Activated CD4-positive, alpha-beta T cell treated with anti-CD3 and anti-CD28 coated beads for 4 hours (primary cell): ENCODE results near the gene MROH2B.

Experiments
- DNase-seq, 2 donors: peaks; one replicate each; pipeline ENCODE4 v3.0.0-alpha.2; 2020

The MROH2B gene

DNA sequence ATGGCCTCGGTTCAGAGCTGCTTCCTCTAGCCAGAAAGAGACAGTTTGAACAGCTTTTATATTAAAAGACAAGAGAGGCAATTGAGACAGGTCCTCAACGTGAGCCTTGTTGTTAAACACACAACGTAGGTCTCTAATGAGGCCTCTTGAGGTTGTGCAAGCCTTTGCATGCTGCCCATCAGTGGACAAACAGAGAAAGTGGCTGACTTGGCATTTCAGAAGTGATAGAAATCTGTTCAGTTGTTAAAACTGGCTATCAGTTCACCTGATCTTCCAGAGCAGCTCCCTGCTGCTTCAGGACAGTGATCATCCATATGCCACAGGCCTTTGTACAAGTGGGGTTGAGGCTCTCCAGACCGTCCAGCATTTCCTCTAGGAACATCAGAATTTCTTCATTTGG is 58.8 kb downstream of the MROH2B start:
- no peak for DNase-seq

GRCh38 chr5:41010572-41010971 is 60.6 kb downstream of the MROH2B start:
- no peak for DNase-seq

DNA sequence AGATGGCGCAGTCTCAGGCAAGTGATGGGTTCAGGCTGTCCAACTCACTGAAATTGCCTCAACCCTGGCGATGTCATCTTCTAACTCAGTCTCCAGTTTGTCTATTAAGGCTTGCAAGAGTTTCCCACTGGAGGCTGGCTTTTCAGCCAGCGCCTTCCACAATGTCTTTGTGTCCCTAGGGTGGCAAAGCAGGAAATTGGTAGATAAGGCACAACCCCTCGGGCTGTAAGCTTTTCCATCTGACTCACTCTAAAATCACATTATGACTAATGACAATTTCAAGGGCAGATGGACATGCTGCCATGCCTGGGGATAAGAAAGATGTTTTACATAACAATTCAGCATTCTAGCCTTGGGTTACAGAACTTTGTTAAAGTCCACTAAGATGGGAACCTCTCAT is 61.9 kb downstream of the MROH2B start:
- no peak for DNase-seq

DNA sequence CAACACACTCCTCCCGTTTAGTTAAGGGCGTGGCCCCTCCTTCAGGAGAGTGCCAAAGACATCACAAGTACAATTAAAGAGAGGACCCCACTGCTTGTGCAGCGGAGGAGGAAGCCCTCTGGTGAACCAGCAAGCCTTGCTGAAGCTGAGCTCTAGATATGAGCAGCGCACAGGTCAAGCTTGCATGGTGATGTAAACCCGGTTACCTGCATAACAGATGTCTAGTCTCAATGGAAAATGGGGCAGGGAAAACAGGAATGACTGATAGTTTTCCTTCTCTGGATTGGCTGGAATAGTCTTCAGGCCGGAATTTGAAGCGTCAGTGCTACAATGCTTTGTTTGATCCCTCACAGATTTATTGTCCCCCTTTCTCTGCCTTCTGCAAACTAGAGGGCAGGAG is 66.2 kb downstream of the MROH2B start:
- DNase-seq: no peak

DNA sequence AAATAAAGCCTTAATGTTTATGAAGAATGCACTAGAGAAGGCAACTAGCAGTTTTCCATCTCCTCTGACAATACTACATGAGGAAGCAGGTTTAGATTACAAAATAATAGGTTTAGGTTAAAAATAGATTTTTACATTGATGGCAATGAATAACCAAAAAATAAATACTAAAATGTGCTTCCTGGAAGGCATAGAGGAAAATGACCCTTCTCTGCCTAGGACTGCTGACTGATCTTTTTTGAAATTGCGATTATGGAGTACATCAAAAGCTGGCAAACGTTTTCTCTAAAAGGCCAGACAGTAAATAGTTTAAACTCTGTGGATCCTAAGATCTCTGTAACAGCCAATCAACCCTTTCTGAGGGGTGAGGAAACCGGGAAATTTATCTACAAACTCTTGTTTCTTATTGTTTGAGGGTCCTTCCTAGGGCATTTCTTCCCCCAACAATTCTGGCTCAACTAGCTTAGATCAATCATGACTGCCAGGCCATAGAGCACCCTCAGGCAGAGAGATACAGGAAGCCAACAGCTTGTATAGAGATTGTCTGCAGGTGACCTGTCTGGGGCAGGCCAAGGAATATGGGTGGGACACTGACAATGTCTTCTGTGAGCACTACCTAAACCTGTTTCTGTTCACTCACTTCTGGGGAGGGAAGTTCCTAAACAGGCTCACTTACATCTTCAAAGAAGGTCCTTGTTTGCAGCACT is 67.3 kb downstream of the MROH2B start:
- DNase-seq: no peak

- DNase-seq: no peak
These were observed 71.2 kb downstream of the MROH2B start for GRCh38 chr5:40999966-41000365.

- DNase-seq: no peak
These were observed 72.0 kb downstream of the MROH2B start for GRCh38 chr5:40999142-40999541.

DNA sequence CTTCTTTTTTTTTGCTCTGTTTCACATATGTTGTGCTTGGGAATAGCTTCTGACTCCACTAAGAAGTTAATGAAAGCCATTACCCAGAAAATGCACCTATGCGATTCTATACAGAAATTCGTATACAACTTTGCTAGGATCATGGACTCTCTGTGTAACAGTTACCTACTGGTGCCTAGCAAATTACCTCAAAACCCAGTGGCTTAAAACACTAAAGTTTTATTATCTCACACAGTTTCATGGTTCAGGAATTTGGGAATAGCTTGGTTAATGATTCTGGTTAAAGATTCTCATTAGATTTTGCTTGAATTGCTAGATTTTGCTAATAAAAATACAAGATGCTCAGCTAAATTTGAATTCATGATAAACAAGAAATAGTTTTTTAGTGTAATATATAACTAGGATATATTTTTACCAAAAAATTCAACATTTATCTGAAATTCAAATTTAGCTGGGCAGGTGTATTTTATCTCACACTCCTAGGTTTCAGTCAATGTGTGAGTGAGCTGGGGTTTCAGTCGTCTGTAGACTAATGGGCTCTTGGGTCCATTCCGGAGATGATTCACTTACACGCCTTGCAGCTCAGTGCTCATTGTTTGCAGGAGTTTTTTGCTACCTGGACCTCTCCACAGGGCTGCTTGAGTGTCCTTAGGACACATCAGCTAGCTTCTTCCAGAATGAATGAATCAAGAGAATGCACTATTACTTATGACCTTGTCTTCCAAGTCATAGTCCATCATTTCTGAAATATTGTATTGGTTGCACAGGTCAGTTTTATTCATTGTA is 75.1 kb downstream of the MROH2B start:
- no peak for DNase-seq

DNA sequence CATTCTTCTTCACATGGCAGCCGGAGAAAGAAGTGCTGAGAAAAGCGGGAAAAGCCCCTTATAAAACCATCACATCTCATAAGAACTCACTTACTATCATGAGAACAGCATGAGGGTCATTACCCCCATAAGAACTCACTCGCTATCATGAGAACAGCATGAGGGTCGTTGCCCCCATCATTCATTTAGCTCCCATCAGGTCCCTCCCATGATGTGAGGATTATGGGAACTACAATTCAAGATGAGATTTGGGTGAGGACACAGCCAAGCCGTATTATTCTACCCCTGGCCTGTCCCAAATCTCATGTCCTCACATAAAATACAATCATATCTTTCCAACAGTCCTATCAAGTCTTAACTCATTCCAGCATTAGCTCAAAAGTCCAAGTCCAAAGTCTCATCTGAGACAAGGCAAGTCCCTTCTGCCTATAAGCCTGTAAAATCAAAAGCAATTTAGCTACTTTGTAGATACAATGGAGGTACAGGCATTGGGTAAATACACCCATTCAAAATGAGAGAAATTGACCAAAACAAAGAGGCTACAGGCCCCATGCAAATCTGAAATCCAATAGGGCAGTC is 79.1 kb downstream of the MROH2B start:
- DNase-seq: no peak

- no peak for DNase-seq
These were observed 79.8 kb downstream of the MROH2B start for GRCh38 chr5:40991168-40991980.

DNA sequence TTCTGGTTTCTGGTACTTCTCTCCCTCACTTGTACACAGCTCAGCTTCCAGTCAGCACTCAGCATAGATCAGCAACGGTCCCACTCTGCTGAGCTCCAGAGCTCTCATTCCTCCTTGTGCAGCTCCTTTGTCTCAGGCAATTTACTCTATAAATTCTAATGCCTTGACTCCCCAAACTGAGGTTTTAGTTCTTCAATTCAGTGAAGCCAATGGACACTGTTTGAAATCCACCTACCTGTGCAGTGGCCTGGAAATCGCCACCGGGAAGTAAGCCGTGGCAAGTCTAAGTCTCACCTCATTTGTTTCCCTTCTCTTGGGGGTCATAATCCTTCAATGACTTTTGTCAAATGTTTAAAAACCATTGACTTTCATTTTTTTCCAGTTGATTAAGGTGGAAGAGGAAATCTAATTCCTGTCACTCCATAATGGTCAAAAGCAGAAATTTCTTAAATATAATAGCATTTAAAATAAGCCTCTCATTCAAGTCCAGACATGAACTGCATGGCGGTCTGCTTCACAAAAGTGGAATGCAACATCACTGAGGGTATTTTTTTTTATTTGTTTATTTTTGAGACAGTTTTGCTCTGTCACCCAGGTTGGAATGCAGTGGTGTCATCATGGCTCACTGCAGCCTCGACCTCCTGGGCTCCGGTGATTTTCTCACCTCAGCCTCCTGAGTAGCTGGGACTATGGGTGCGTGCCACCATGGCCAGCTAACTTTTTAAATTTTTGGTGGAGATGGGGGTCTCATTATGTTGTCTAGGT is 82.2 kb downstream of the MROH2B start:
- no peak for DNase-seq

DNA sequence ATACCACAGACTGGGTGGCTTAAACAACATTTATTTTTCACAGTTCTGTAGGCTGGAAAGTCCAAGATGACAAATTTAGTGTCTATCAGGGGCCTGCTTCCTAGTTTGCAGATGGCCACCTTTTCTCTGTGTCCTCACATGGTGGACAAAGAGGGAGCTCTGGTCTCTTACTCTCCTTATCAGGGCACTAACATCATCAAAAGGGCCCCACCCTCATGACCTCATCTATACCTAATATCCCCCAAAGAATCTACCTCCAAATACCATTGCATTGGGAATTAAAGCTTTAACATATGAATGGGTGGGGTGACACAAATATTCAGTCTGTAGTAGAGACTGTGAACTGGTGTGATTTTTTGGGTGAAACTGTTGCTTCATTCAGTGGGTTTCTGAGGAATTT is 83.8 kb downstream of the MROH2B start:
- DNase-seq: no peak

- DNase-seq: no peak
These were observed 84.5 kb downstream of the MROH2B start for GRCh38 chr5:40986666-40987065.

DNA sequence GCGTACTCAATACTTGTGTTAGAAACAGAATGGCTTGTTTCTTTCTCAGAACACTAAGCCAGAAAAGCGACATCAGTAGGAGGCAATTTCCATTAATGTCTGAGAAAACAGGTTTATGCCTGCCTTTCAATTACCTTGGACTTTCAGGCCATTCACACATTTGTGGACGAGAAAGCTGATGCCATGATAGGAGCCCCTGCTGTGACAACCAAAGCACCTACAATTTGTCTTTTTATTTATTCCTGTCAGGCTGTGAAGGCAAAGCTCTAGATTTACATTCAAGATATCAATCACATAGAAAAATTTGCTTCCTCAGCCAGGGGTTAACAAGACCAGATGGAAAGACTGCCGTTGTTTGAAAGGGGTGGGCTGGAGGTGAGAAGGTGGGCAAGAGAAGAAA is 85.6 kb downstream of the MROH2B start:
- no peak for DNase-seq

DNA sequence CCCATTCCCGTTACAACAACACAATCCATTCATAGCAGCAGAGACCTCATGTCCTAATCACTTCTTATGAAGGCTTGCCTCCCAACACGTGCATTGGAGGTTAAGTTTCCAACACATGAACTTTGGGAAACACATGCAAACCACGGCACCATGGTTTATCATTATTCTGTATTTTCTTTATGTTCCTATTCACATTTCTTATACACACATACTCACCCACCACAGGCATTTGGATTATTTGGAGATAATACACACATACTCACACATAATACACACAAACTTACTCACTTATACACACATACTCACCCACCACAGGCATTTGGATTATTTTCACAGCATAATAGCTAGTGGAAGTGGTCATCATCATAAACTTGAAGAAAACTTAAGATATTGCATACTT is 86.3 kb downstream of the MROH2B start:
- DNase-seq: no peak

GRCh38 chr5:40983781-40984180 is 87.4 kb downstream of the MROH2B start:
- DNase-seq: no peak

DNA sequence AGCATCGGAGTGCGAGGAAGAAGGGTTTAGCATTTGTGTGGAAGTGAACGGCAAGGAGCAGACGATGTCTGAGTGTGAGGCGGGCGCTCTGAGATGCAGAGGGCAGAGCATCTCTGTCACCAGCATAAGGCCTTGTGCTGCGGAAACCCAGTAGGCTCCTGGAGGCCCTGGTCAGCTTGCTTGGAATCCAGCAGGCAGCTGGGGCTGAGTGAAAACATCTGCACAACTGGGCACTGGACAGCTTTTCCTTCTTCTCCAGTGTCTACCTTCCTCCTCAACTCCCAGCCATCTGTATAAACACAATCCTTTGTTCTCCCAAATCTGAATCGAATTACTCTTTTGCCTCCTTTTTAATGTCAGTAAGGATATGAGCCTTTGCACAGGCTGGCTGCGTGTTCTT is 89.7 kb downstream of the MROH2B start:
- no peak for DNase-seq

DNA sequence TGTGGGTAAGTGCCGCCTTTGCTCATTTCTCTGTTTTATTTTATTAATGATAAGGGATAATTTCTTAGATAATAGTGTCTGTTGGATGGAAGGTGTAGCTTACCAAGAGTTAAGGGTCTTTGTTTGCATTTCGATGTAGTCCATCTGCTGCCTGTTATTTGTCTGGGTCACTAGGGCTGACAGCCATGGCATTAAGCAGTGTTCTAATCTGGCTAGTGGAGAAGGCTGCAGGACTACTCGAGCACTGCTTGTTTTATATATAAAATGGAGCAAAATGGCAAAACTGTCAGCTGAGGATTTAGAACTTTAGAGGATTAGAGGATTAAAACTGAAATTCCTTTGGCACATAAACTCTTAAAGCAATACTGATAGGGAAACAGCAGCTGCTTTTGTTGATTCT is 94.3 kb downstream of the MROH2B start:
- no peak for DNase-seq

GRCh38 chr5:40976041-40976440 is 95.1 kb downstream of the MROH2B start:
- DNase-seq: no peak

GRCh38 chr5:40973364-40974004 is 97.7 kb downstream of the MROH2B start:
- DNase-seq: no peak

DNA sequence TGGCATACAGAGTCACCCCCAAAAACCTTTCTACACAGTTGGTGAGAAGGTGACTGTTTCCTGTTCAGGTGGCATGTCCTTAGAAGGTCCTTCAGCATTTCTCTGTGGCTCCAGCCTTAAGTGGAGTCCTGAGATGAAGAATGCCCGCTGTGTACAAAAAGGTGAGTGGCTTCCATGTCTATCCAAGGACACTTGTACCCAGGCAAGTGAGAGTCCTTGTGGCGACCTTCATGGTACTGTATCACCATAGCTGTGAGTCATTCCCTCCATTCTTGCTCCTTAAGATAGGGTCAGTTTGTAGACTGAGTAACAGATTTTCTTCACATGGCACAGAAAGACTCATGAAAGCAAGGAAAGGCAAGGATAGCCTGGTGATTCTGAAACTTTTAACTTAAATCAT is 98.7 kb downstream of the MROH2B start:
- no peak for DNase-seq
